Suprapubic skin (tissue), 4 donors: ENCODE results near the gene DDX27. TPM values are rescaled to one million over a fixed set of nuclear protein-coding genes. Genes with fewer than 3 reads are reported as not detected.
"Not testable (repeated sequence)": the region's sequence is repeated elsewhere in the genome, so short reads cannot be mapped to it uniquely, and the experiment has no call there.

Experiments used
- DNase-seq, 2 donors: peaks; one replicate each; pipeline ENCODE4 v3.0.0-alpha.2; 2019; ENCODE audit warnings: low spot score in 2 of 2
- H3K27ac ChIP-seq: fragments of 200-600 bp; sonication (generic); one replicate; pipeline ENCODE4 v1.5.1; 2019
- H3K27me3 ChIP-seq: fragments of 200-600 bp; sonication (generic); one replicate; pipeline ENCODE4 v1.5.1; 2019
- H3K36me3 ChIP-seq: fragments of 200-600 bp; sonication (generic); one replicate; pipeline ENCODE4 v1.5.1; 2019
- H3K4me1 ChIP-seq: fragments of 200-600 bp; sonication (generic); one replicate; pipeline ENCODE4 v1.5.1; 2019
- H3K4me3 ChIP-seq: fragments of 200-600 bp; sonication (generic); one replicate; pipeline ENCODE4 v1.5.1; 2019; ENCODE audit warnings: mild to moderate bottlenecking
- H3K9me3 ChIP-seq: fragments of 200-600 bp; sonication (generic); one replicate; pipeline ENCODE4 v1.5.1; 2019
- CTCF ChIP-seq, 2 donors: fragments of 200-600 bp in 1 of 2; fragments of 450-650 bp in 1 of 2; sonication (generic) in 1 of 2; IDR thresholded peaks; one replicate each; pipeline ENCODE4 v1.5.1; 2016 to 2019; ENCODE audit warnings: antibody characterized with exemption in 2 of 2, mild to moderate bottlenecking in 1 of 2, moderate library complexity in 1 of 2
- EP300 ChIP-seq: sonication (generic); formaldehyde crosslinking; IDR thresholded peaks from one replicate; pipeline ENCODE4 v1.6.1; 2017; ENCODE audit warnings: antibody characterized with exemption
- POLR2A ChIP-seq, 2 donors: fragments of 450-650 bp; IDR thresholded peaks; one replicate each; pipeline ENCODE4 v1.6.1; 2017; ENCODE audit warnings: antibody characterized with exemption in 2 of 2, mild to moderate bottlenecking in 2 of 2, moderate library complexity in 2 of 2
- POLR2AphosphoS5 ChIP-seq, 3 donors: sonication (generic); formaldehyde crosslinking; IDR thresholded peaks; one replicate each; pipeline ENCODE4 v1.6.1; 2017; ENCODE audit warnings: antibody characterized with exemption in 3 of 3
- whole genome bisulfite sequencing: methylation state at CpG from one replicate; pipeline ENCODE4 v1.1.5; 2018; 5-methylcytosine and 5-hydroxymethylcytosine counted together
- total RNA-seq, 4 donors: library from RNA; depleted of rRNA; stranded (reverse); fragments of >200 nt; gene quantifications; one replicate each; pipeline ENCODE4 v1.1.0, GENCODE V29; 2016

DDX27 gene
- total RNA-seq, 4 donors from 2014 or later, result 29.3 to 49.5 (median 38.0) TPM

GRCh38 chr20:49210101-49210756 is 9.0 kb upstream of the DDX27 start:
- Histone ChIP-seq H3K27ac (no peak overlapping the region), H3K4me3 (no peak overlapping the region), H3K4me1 (no peaks in the 10 kb centered on the region), H3K27me3 (no peaks in the 10 kb centered on the region), H3K9me3 (no peaks in the 10 kb centered on the region), H3K36me3 (no peaks in the 10 kb centered on the region)
- TF ChIP-seq POLR2A (IDR thresholded peaks at IDR 0.05) (no peak), CTCF (IDR thresholded peaks at IDR 0.05) (no peak), EP300 (no peak), POLR2AphosphoS5 (IDR thresholded peaks at IDR 0.05) (no peak)
- DNase-seq, result no peak
- WGBS, result 85% methylated on average over 1 of the region's 1 CpG

- no peak overlapping the region for H3K4me3 ChIP-seq
- no peaks in the 10 kb centered on the region for H3K27me3 ChIP-seq
- no peak overlapping the region for H3K27ac ChIP-seq
- TF ChIP-seq EP300 (no peak), CTCF (IDR thresholded peaks at IDR 0.05) (no peak), POLR2A (IDR thresholded peaks at IDR 0.05) (no peak), POLR2AphosphoS5 (IDR thresholded peaks at IDR 0.05) (no peak)
- no peaks in the 10 kb centered on the region for H3K36me3 ChIP-seq
- no peaks in the 10 kb centered on the region for H3K9me3 ChIP-seq
- H3K4me1 ChIP-seq, result no peaks in the 10 kb centered on the region
- DNase-seq, result no peak
- 76% methylated on average over 1 of the region's 1 CpG for WGBS
Measured at GRCh38 chr20:49210757-49211110, 8.5 kb upstream of the DDX27 start.

- Histone ChIP-seq H3K27me3 (no peaks in the 10 kb centered on the region), H3K27ac (no peak overlapping the region), H3K36me3 (no peaks in the 10 kb centered on the region), H3K9me3 (no peaks in the 10 kb centered on the region), H3K4me1 (peaks cover 14% of the 10 kb centered on the region), H3K4me3 (no peak overlapping the region)
- TF ChIP-seq POLR2A (IDR thresholded peaks at IDR 0.05), result no peak
- TF ChIP-seq EP300, result no peak
- TF ChIP-seq CTCF (IDR thresholded peaks at IDR 0.05), result no peak
- TF ChIP-seq POLR2AphosphoS5 (IDR thresholded peaks at IDR 0.05), result no peak
- no peak for DNase-seq
Measured at GRCh38 chr20:49214571-49214970, 4.6 kb upstream of the DDX27 start.

GRCh38 chr20:49215232-49215631 is 4.0 kb upstream of the DDX27 start:
- H3K36me3 ChIP-seq, result no peaks in the 10 kb centered on the region
- DNase-seq, result no peak
- H3K4me3 ChIP-seq, result no peak overlapping the region
- peaks cover 20% of the 10 kb centered on the region for H3K4me1 ChIP-seq
- no peak overlapping the region for H3K27ac ChIP-seq
- no peaks in the 10 kb centered on the region for H3K9me3 ChIP-seq
- no peaks in the 10 kb centered on the region for H3K27me3 ChIP-seq
- 90% methylated on average over 3 of the region's 3 CpGs for WGBS
- no peak for TF ChIP-seq CTCF (IDR thresholded peaks at IDR 0.05)
- no peak for TF ChIP-seq EP300

- DNase-seq, result peak; percentile 96 to 97
- Histone ChIP-seq H3K27me3 (no peaks in the 10 kb centered on the region), H3K4me3 (no peak overlapping the region), H3K9me3 (no peaks in the 10 kb centered on the region), H3K4me1 (peaks cover 26% of the 10 kb centered on the region), H3K36me3 (peaks cover 6% of the 10 kb centered on the region), H3K27ac (no peak overlapping the region)
- 11% methylated on average over 11 of the region's 11 CpGs for WGBS
- TF ChIP-seq EP300, result no peak
- TF ChIP-seq POLR2A (IDR thresholded peaks at IDR 0.05), result no peak
- peak; percentile 75 to 88 for TF ChIP-seq CTCF (IDR thresholded peaks at IDR 0.05)
- TF ChIP-seq POLR2AphosphoS5 (IDR thresholded peaks at IDR 0.05), result peak in 1 of 3 donors; percentile 61
Measured at GRCh38 chr20:49216991-49217578, 2.1 kb upstream of the DDX27 start.

GRCh38 chr20:49218739-49219090 is 501 bp upstream of the DDX27 start:
- Histone ChIP-seq H3K36me3 (peaks cover 22% of the 10 kb centered on the region), H3K4me3 (peak overlapping the region; percentile 81), H3K4me1 (peaks cover 26% of the 10 kb centered on the region)
- H3K27ac ChIP-seq, H3K9me3 ChIP-seq, H3K27me3 ChIP-seq: not testable (repeated sequence)
- DNase-seq, result peak in 1 of 2 donors; percentile 74
- 61% methylated on average over 13 of the region's 13 CpGs for WGBS
